ENCODE data around the gene NCAPD3. TPM values are rescaled to one million over a fixed set of nuclear protein-coding genes. Genes with fewer than 3 reads are reported as not detected.

The NCAPD3 gene
- total RNA-seq, 1 experiment from 2014 or later = 29.4 TPM

DNA sequence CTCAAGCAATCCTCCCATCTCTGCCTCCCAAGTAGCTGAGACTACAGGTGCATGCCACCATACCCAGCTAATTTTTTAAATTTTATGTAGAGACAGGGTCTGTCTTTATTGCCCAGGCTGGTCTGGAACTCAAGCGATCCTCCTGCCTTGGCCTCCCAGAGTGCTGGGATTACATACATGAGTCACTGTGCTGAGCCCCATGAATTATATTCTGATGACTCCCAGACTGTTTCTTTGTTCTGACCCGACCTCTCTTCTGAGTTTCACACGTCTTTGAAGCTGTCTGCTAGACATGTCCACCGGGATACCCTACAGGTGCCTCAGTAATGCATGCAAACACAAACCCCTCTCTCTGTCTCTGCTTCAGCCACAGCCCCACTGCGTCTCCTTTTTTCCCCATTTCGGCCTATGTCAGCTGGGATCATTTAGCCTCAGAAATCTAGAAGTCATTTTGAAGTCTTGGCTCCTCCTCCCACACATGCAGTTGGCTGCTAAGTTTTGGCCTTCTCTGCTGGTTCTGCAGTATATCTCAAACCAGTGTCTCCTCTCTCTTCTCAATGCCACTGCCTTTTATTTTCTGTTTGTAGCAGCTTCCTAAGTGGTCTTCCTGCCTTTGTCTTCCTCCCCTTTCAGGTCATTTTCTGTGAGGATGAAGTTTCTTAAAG, 5.5 kb upstream of the NCAPD3 start:
- DNase-seq (ENCODE audit: low read depth in 1 of 2, low spot score in 2 of 2) = no peak

DNA sequence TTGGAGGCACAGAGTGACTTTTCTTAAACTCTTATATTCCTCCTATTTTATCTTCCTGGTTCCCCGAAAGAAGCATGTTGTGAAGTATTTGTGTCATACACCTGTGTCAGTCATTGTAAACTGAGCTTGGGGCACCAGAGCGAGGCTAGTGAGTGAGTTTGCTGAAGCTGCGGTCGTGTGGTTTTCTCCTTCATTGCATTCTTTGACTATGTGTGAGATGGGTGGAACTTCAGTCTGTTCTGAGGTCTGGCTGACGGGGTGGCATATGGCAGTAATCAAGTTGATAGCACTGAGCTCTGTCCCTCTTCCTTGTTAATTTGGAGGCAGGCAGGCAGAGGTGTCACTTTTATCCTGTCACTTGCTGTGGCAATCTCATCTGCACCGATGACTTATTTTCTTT, 4.9 kb upstream of the NCAPD3 start:
- H3K36me3 ChIP-seq = no peaks in the 10 kb centered on the region
- DNase-seq (ENCODE audit: low read depth in 1 of 2, low spot score in 2 of 2) = no peak
- no peaks in the 10 kb centered on the region for H3K9me3 ChIP-seq (replicated peaks)
- no peaks in the 10 kb centered on the region for H3K4me1 ChIP-seq (replicated peaks)
- no peak overlapping the region for H3K27ac ChIP-seq
- H3K4me3 ChIP-seq = no peak overlapping the region
- no peaks in the 10 kb centered on the region for H3K27me3 ChIP-seq (replicated peaks)

More for the DNA sequence above, 5.5 kb upstream of the NCAPD3 start:
- H3K36me3 ChIP-seq = no peaks in the 10 kb centered on the region
- H3K27me3 ChIP-seq (replicated peaks) = no peaks in the 10 kb centered on the region
- no peaks in the 10 kb centered on the region for H3K9me3 ChIP-seq (replicated peaks)
- H3K27ac ChIP-seq = no peak overlapping the region
- no peaks in the 10 kb centered on the region for H3K4me1 ChIP-seq (replicated peaks)
- no peak overlapping the region for H3K4me3 ChIP-seq

DNA sequence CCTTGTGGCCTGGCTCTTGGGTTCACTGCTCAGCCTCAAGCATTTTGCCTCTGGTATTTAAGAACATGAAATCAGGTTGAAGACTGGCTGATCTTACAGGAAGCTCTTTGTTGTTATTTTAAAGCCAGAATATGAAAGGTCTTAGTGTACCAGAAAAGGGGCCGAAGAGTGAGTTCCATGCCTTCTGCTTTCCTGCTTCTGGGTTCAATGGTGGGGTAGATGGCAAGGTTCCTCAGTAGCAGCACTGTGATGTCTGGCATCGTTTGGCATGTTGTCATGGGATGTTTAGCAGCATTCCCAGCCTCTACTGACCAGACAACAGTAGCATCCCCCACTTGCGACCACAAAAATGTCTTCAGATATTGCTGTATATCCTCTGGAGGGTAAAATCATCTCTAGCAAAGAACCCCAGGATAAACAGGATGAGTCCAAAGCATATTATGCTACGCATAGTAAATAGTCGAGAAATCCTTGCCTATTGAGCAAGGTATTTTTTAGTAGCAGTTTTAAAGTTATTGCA, 3.1 kb upstream of the NCAPD3 start:
- H3K27me3 ChIP-seq (replicated peaks) = no peaks in the 10 kb centered on the region
- DNase-seq (ENCODE audit: low read depth in 1 of 2, low spot score in 2 of 2) = no peak
- H3K4me3 ChIP-seq = no peak overlapping the region
- H3K4me1 ChIP-seq (replicated peaks) = no peaks in the 10 kb centered on the region
- no peaks in the 10 kb centered on the region for H3K9me3 ChIP-seq (replicated peaks)
- H3K36me3 ChIP-seq = peaks cover 6% of the 10 kb centered on the region; the same call in 1 of the 2 replicates
- no peak overlapping the region for H3K27ac ChIP-seq

DNA sequence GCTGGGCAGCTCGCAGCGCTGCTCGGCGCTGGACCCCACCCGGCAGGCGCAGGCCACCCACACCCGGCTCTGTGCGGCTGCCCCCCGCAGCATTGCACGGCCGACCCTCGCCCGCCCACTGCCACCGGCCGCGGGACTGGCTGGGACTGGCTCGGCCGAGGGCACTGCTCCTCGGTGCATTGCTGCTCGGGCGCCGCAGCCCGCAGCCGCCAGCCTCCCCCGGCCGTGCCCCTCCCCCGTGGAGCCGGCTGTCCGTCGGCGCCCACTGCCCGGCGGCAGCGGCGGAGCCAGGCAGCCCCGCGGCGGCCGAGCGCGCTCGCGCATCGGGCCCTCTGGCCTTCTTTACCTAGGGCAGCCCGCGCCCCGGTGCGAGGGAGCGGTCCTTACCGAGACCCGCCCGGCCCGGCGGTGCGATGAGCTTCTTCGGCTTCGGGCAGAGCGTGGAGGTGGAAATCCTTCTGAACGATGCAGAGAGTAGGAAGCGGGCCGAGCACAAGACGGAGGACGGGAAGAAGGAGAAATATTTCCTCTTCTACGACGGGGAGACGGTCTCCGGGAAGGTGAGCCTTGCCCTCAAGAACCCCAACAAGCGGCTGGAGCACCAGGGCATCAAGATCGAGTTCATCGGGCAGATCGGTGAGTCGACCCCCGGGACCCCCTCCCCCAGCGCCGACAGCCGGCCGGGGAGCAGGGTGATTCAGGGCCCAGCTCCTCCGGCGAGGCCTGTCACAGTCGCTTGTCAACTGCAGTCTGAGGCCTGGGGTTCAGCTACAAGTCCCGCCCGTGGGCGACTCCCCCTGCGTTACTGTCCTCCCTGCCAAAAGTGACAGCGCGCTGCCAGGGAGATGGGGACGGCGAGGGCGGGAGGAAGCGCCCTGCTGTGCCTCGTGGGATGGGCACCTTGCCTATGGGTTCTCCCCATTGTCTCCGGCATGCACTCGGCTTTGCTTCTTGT, 1.2 kb upstream of the NCAPD3 start:
- H3K9me3 ChIP-seq (replicated peaks) = no peaks in the 10 kb centered on the region
- no peaks in the 10 kb centered on the region for H3K27me3 ChIP-seq (replicated peaks)
- H3K36me3 ChIP-seq = peaks cover 10% of the 10 kb centered on the region; the same call in 1 of the 2 replicates
- no peaks in the 10 kb centered on the region for H3K4me1 ChIP-seq (replicated peaks)
- peak; percentile 20 to 44 for DNase-seq (ENCODE audit: low read depth in 1 of 2, low spot score in 2 of 2)
- no peak overlapping the region for H3K27ac ChIP-seq
- H3K4me3 ChIP-seq = peak overlapping the region; percentile 89

DNA sequence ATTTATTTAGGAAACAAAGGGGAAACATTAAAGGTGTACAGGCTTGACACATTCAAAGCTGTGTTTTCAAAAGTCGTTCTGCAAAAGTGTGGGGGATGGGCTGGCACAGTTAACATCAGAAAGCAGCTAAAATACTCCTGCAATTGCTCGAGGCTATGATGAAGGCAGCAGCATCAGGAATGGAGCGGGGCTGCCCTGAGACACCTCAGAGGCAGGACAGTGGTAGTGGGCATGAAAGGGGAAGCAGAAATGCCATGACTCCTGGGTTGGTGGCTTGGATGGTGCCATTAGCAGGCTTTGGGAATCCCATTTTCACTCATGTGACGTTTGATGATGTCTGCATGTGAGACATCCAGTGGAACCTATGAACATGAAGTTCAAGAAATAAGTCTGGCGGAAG, 646 bp downstream of the NCAPD3 start:
- peak overlapping the region; percentile 89 for H3K4me3 ChIP-seq
- 0 out of 2 replicates have a peak overlapping the region, but pooled peaks have one; percentile 69 for H3K27ac ChIP-seq
- H3K27me3 ChIP-seq (replicated peaks) = no peaks in the 10 kb centered on the region
- H3K36me3 ChIP-seq = peaks cover 15% of the 10 kb centered on the region
- no peaks in the 10 kb centered on the region for H3K9me3 ChIP-seq (replicated peaks)
- no peaks in the 10 kb centered on the region for H3K4me1 ChIP-seq (replicated peaks)
- DNase-seq (ENCODE audit: low read depth in 1 of 2, low spot score in 2 of 2) = peak in 1 of 2 experiments; percentile 3

DNA sequence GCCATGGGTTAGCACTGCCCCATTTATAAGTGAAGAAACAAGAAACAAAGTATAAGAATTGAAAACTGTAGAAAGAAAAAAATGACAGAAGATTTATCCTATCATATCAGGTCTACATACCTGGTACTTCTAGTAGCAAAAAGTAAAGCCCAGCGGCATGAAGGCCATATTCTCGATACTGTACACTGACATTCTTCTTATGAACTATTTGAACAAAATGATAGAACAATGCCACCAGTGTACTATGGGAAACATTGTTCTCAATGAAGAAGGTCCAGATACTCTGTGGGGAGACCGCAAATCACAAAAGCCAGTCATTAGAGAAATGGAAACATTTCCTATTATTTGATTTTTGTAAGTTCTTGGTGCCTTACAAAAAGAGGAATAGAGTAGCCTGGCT, 7.0 kb downstream of the NCAPD3 start:
- Histone ChIP-seq H3K4me3 (no peak overlapping the region), H3K36me3 (peaks cover 17% of the 10 kb centered on the region), H3K9me3 (replicated peaks) (no peaks in the 10 kb centered on the region), H3K27ac (no peak overlapping the region), H3K4me1 (replicated peaks) (no peaks in the 10 kb centered on the region), H3K27me3 (replicated peaks) (no peaks in the 10 kb centered on the region)
- no peak for DNase-seq (ENCODE audit: low read depth in 1 of 2, low spot score in 2 of 2)

DNA sequence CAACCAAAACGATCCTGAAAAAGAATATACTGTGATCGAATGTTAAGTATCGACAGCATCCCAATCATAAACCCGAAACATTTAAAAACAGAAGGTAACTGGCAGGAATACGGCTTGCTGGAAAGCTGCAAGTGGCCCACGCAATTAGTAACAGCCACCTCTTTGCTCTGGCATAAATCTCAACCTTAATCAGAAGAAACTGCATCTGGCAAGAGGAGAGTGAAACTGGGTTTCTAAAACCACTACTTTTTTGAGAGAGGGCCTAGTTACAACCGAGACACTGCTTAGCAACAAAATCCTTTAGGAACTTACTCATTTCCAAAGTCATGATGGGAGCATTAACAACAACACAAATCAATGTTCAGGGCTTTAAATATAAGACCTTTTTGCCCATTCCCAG, 7.9 kb downstream of the NCAPD3 start:
- Histone ChIP-seq H3K27me3 (replicated peaks) (no peaks in the 10 kb centered on the region), H3K9me3 (replicated peaks) (no peaks in the 10 kb centered on the region), H3K27ac (no peak overlapping the region), H3K4me1 (replicated peaks) (no peaks in the 10 kb centered on the region), H3K36me3 (peaks cover 20% of the 10 kb centered on the region), H3K4me3 (no peak overlapping the region)
- DNase-seq (ENCODE audit: low read depth in 1 of 2, low spot score in 2 of 2) = no peak

DNA sequence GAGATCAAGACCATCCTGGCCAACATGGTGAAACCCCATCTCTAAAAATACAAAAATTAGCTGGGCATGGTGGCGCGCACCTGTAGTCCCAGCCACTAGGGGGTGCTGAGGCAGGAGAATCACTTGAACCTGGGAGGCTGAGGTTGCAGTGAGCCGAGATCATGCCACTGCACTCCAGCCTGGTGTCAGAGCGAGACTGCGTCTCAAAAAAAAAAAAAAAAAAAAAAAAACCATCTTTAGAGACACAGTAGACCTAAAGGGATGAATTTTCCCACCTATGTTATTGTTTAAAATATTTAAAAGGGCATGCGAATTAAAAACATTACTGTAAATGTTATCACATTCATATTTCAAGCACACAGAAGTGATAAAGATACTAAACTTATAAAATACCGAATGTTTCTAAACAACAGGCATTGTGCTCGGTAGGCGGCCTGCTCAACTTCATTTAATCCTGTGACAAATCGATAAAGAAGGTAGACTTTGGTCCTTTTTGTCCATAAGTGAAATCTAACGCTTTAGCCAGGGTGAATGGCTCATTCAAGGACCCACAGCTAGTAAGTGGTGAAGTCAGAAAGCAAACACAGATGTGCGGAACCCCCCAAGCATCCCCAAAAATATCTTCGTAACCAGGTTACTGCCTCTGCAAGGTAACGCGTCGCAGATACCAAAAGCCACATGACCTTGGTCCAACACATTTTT, 16.1 kb downstream of the NCAPD3 start:
- peaks cover 27% of the 10 kb centered on the region for H3K36me3 ChIP-seq
- no peak overlapping the region for H3K27ac ChIP-seq
- peak; percentile 4 to 40 for DNase-seq (ENCODE audit: low read depth in 1 of 2, low spot score in 2 of 2)
- H3K27me3 ChIP-seq (replicated peaks) = no peaks in the 10 kb centered on the region
- no peaks in the 10 kb centered on the region for H3K4me1 ChIP-seq (replicated peaks)
- H3K9me3 ChIP-seq (replicated peaks) = no peaks in the 10 kb centered on the region
- H3K4me3 ChIP-seq = no peak overlapping the region

DNA sequence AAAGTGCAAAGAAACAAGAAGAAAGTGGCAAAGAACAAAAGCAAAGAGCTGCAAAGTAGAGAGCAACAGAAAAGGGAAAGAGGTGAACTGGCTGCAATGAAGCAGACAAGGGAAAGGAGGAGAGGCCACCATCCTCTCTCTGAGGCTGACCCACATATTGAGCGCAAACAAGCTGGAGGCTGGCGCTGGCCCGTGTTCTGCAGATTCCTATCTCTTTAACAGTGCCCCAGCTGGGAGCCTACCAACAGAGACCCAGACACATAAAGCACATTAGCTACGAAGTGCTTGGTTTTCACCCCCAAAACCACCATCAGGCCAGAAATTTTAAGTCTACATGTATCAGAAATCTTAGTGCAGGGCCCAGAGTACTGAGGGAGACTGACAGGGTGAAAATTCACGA, 17.6 kb downstream of the NCAPD3 start:
- DNase-seq (ENCODE audit: low read depth in 1 of 2, low spot score in 2 of 2) = no peak
- Histone ChIP-seq H3K36me3 (peaks cover 23% of the 10 kb centered on the region), H3K27ac (no peak overlapping the region), H3K4me3 (no peak overlapping the region), H3K27me3 (replicated peaks) (no peaks in the 10 kb centered on the region), H3K4me1 (replicated peaks) (no peaks in the 10 kb centered on the region), H3K9me3 (replicated peaks) (no peaks in the 10 kb centered on the region)

DNA sequence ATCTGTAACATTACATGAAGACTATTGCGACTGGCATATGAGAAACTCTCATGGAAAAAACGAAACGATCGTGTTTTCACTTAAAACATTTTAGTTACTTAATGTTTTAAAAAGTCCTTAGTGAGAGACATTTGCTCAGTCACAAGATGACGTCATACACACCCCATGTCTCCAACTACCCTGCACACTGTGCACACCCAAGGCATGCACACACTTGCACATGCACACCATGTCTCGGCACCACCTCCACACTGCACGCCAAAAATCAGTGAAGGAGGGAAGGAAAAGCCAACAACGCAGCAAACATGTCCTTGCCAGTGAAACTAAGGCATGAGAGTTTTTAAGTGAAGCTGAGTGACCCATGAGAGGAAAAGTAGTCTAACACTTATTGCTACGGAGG, 18.0 kb downstream of the NCAPD3 start:
- H3K36me3 ChIP-seq = peaks cover 19% of the 10 kb centered on the region
- H3K4me1 ChIP-seq (replicated peaks) = no peaks in the 10 kb centered on the region
- no peaks in the 10 kb centered on the region for H3K9me3 ChIP-seq (replicated peaks)
- H3K27me3 ChIP-seq (replicated peaks) = no peaks in the 10 kb centered on the region
- no peak overlapping the region for H3K27ac ChIP-seq
- no peak overlapping the region for H3K4me3 ChIP-seq
- DNase-seq (ENCODE audit: low read depth in 1 of 2, low spot score in 2 of 2) = no peak

DNA sequence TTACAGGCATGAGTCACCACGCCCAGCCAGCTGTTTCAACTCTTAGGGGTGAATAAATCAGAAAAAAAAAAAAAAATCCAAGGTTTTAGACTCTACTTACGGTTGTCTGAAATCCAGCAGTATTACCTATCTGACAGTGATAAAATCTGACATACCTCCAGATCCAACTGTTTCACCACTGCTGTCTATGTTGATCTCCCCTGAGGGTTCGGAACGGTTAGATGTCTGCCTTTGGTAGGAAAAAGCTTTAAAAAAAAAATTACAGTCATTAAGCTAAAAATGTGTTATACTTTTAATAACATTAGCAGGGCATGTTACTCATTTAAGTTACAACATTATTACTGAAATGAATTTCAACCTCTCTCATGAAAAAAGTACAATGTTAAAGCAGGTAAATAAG, 21.1 kb downstream of the NCAPD3 start:
- Histone ChIP-seq H3K4me3 (no peak overlapping the region), H3K36me3 (peaks cover 12% of the 10 kb centered on the region), H3K27me3 (replicated peaks) (no peaks in the 10 kb centered on the region), H3K27ac (no peak overlapping the region), H3K4me1 (replicated peaks) (no peaks in the 10 kb centered on the region), H3K9me3 (replicated peaks) (no peaks in the 10 kb centered on the region)
- DNase-seq (ENCODE audit: low read depth in 1 of 2, low spot score in 2 of 2) = no peak

DNA sequence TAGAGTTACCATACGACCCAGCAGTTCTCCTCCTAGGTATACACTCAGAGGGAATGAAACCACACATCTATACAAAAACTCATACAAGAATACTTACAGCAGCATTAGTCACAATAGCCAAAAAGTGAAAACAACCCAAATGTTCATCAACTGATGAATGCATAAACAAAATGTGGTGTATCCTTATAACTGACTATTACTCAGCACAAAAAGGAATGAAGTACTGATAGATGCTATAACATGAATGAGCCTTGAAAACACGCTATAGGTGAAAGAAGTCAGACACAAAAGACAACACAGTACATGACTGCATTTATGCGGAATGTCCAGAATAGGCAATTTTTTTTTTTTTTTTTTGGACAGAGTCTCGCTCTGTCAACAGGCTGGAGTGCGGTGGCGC, 23.1 kb downstream of the NCAPD3 start:
- no peak for DNase-seq (ENCODE audit: low read depth in 1 of 2, low spot score in 2 of 2)
- Histone ChIP-seq H3K27me3 (replicated peaks) (no peaks in the 10 kb centered on the region), H3K4me3 (no peak overlapping the region), H3K36me3 (peaks cover 10% of the 10 kb centered on the region), H3K9me3 (replicated peaks) (no peaks in the 10 kb centered on the region), H3K4me1 (replicated peaks) (no peaks in the 10 kb centered on the region), H3K27ac (no peak overlapping the region)

DNA sequence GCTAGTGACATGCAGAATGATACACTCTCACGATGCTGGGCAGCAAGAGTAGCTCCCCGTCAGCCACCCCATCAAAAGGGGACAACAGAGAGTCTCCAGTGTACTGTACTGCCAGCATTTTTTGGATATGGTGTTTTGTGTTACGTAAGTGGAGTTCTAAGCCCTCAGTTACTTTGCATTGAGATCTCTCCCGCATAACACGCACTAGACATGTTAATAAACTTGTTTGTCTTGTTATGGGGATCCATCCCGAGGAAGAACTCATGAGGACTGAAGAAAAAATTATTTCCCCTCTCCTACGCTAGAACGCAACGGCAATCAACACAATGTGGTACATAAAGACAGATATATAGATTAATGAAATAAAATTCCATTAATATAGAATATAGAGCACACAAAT, 24.2 kb downstream of the NCAPD3 start:
- Histone ChIP-seq H3K4me3 (no peak overlapping the region), H3K36me3 (peaks cover 5% of the 10 kb centered on the region), H3K27me3 (replicated peaks) (no peaks in the 10 kb centered on the region), H3K27ac (no peak overlapping the region), H3K9me3 (replicated peaks) (no peaks in the 10 kb centered on the region), H3K4me1 (replicated peaks) (no peaks in the 10 kb centered on the region)
- DNase-seq (ENCODE audit: low read depth in 1 of 2, low spot score in 2 of 2) = no peak
